Endothelial cell of umbilical vein (primary cell): ENCODE measurements around the gene ART5. TPM values are rescaled to one million over a fixed set of nuclear protein-coding genes. Genes with fewer than 3 reads are reported as not detected.

Experiments used
- BruUV-seq: library from RNA; stranded (reverse); fragments of 400-500 nt; replicated peaks from 2 replicates; lab custom pipeline; 2021; lab: Mats Ljungman, UMichigan
- CTCF ChIA-PET: fragments of 300-600, 350-600 bp; sonication (Branson Sonifier 250); formaldehyde crosslinking; loops from one replicate; lab custom pipeline; 2021; ENCODE audit warnings: antibody characterized with exemption, inconsistent platforms; lab: Charles Lee
- POLR2A ChIA-PET: fragments of 300-600, 350-600 bp; sonication (Branson Sonifier 250); formaldehyde crosslinking; loops from one replicate; lab custom pipeline; 2021; ENCODE audit warnings: antibody characterized with exemption, inconsistent platforms; lab: Charles Lee
- DNase-seq: peaks from one replicate; pipeline ENCODE4 v3.0.0-alpha.2; 2011; ENCODE audit warnings: low read depth, low spot score
- FAIRE-seq: peaks from 2 replicates; lab custom pipeline; 2011; peaks lifted over from hg19 to GRCh38; lab: Jason Lieb, UNC
- H2AFZ ChIP-seq: 2 replicates; pipeline ENCODE4 v1.6.0; 2012; ENCODE audit warnings: low read depth, low read length, control low read depth, inconsistent platforms
- H3K27ac ChIP-seq: 2 replicates; pipeline ENCODE4 v1.5.1; 2011; ENCODE audit warnings: low read depth, mild to moderate bottlenecking, control low read depth, low read length, moderate library complexity; ENCODE audit not compliant: insufficient read depth
- H3K27me3 ChIP-seq, 2 experiments: 2 replicates each; pipeline versions ENCODE4 v1.6.0 to v1.6.1; 2011; ENCODE audit warnings: low read length in 2 of 2, mixed read lengths in 1 of 2; ENCODE audit not compliant: control insufficient read depth in 2 of 2, insufficient read depth in 2 of 2
- H3K36me3 ChIP-seq, 2 experiments: 2 replicates in 1 of 2; 3 replicates in 1 of 2; pipeline ENCODE4 v1.5.1; 2011; ENCODE audit warnings: low read length in 2 of 2, mild to moderate bottlenecking in 1 of 2, moderate library complexity in 1 of 2; ENCODE audit not compliant: control insufficient read depth in 2 of 2, insufficient read depth in 2 of 2; ENCODE audit errors: extremely low read depth in 1 of 2
- H3K4me1 ChIP-seq: 3 replicates; pipeline ENCODE4 v1.5.1; 2011; ENCODE audit warnings: mild to moderate bottlenecking, low read length; ENCODE audit not compliant: control insufficient read depth, insufficient read depth; ENCODE audit errors: extremely low read depth
- H3K4me2 ChIP-seq: 2 replicates; pipeline ENCODE4 v1.6.1; 2011; ENCODE audit warnings: low read length, control low read depth, mixed read lengths; ENCODE audit not compliant: insufficient read depth
- H3K4me3 ChIP-seq, 3 experiments: fragments of 200-600 bp in 1 of 3; sonication (generic), shearing (Covaris generic) in 1 of 3; replicated peaks in 1 of 3; 2 replicates each; pipeline ENCODE4 v1.5.1; 2011 to 2016; ENCODE audit warnings: control low read depth in 3 of 3, low read length in 3 of 3, mild to moderate bottlenecking in 2 of 3, inconsistent platforms in 1 of 3, low read depth in 1 of 3, moderate library complexity in 1 of 3; ENCODE audit not compliant: insufficient read depth in 1 of 3
- H3K79me2 ChIP-seq: 2 replicates; pipeline ENCODE4 v1.6.0; 2012; ENCODE audit warnings: low read length, inconsistent platforms; ENCODE audit not compliant: control insufficient read depth, insufficient read depth
- H3K9ac ChIP-seq: replicated peaks from 2 replicates; pipeline ENCODE3; 2011; ENCODE audit warnings: low read length, control low read depth; ENCODE audit not compliant: insufficient read depth; ENCODE audit errors: extremely low read depth
- H3K9me1 ChIP-seq: replicated peaks from 3 replicates; pipeline ENCODE4 v1.6.0; 2011; ENCODE audit warnings: mild to moderate bottlenecking, low read length; ENCODE audit not compliant: control insufficient read depth, insufficient read depth; ENCODE audit errors: extremely low read depth
- H3K9me3 ChIP-seq: replicated peaks from 2 replicates; pipeline ENCODE4 v1.5.1; 2012; ENCODE audit warnings: low read length, inconsistent platforms; ENCODE audit not compliant: control insufficient read depth, insufficient read depth
- H4K20me1 ChIP-seq: replicated peaks from 2 replicates; pipeline ENCODE3; 2011; ENCODE audit warnings: mild to moderate bottlenecking, low read length; ENCODE audit not compliant: control insufficient read depth, insufficient read depth; ENCODE audit errors: extremely low read depth
- CTCF ChIP-seq, 2 donors: IDR thresholded peaks; 1 replicate in 1 of 2; 2 replicates in 1 of 2; pipeline ENCODE4 v1.5.1; 2011; ENCODE audit warnings: low read length in 2 of 2, mild to moderate bottlenecking in 2 of 2, moderate library complexity in 2 of 2, control low read depth in 1 of 2, inconsistent platforms in 1 of 2, low read depth in 1 of 2; ENCODE audit not compliant: insufficient read depth in 1 of 2; ENCODE audit errors: extremely low read depth in 1 of 2
- EZH2 ChIP-seq: IDR thresholded peaks from 2 replicates; pipeline ENCODE4 v1.6.1; 2012; ENCODE audit warnings: borderline replicate concordance, low read depth, mild to moderate bottlenecking, moderate library complexity, low read length, inconsistent platforms; ENCODE audit not compliant: severe bottlenecking
- FOS ChIP-seq: IDR thresholded peaks from 2 replicates; pipeline ENCODE4 v1.6.1; 2011; ENCODE audit warnings: mild to moderate bottlenecking, low read length, moderate library complexity, borderline replicate concordance; ENCODE audit not compliant: insufficient read depth
- GATA2 ChIP-seq: IDR thresholded peaks from 2 replicates; pipeline ENCODE4 v1.7.0; 2011; ENCODE audit warnings: low read depth, mild to moderate bottlenecking, moderate library complexity, mixed read lengths, low read length; ENCODE audit not compliant: insufficient read length, insufficient read depth
- JUN ChIP-seq: IDR thresholded peaks from 2 replicates; pipeline ENCODE4 v1.6.1; 2011; ENCODE audit warnings: borderline replicate concordance, low read depth; ENCODE audit not compliant: insufficient read length, insufficient read depth
- MAX ChIP-seq: IDR thresholded peaks from 2 replicates; pipeline ENCODE4 v1.6.1; 2011; ENCODE audit not compliant: insufficient read depth, insufficient read length
- MYC ChIP-seq: IDR thresholded peaks from one replicate; pipeline ENCODE4 v1.6.1; 2011; ENCODE audit warnings: mild to moderate bottlenecking, low read depth, low read length
- POLR2A ChIP-seq: IDR thresholded peaks from 2 replicates; pipeline ENCODE4 v1.6.1; 2012; ENCODE audit warnings: low read depth, mild to moderate bottlenecking, control low read depth, low read length
- POLR2AphosphoS5 ChIP-seq: IDR thresholded peaks from 2 replicates; pipeline ENCODE4 v1.6.1; 2012; ENCODE audit warnings: low read depth, mild to moderate bottlenecking, control low read depth, low read length, moderate library complexity; ENCODE audit not compliant: insufficient read depth
- dilution Hi-C: fragments of 300-500 bp; cut with MboI; formaldehyde crosslinking; loops from one replicate; pipeline ENCODE4 v1.15.0; 2019; ENCODE audit warnings: low sequenced_read_pairs; ENCODE audit not compliant: extremely low pct_ligation_motif_present
- intact Hi-C: fragments of 100-400 bp; cut with micrococcal nuclease; formaldehyde crosslinking; loops from one replicate; pipeline ENCODE4 v1.10.0; 2022
- polyA plus RNA-seq, 4 experiments: library from polyadenylated mRNA; depleted of rRNA in 3 of 4; stranded (reverse) in 3 of 4; unstranded in 1 of 4; fragments of >200 nt; gene quantifications; 2 replicates each; pipeline versions ENCODE4 v1.2.1 to v1.2.3, GENCODE V29; 2011 to 2012; ENCODE audit warnings: missing spikeins in 1 of 4
- total RNA-seq: library from RNA; stranded (reverse); gene quantifications from 2 replicates; pipeline ENCODE4 v1.2.3, GENCODE V29; 2021

ART5 gene
- total and polyA plus RNA-seq, 2 donors (not counting 3 experiments of a cell fraction or from before 2014, with no cell fraction given), result not detected

- dilution Hi-C loops, result no loop called here
- Histone ChIP-seq H3K27me3 (no peaks in the 10 kb centered on the region), H3K4me1 (no peaks in the 10 kb centered on the region), H3K9me3 (no peaks in the 10 kb centered on the region), H3K9ac (no peak overlapping the region), H3K79me2 (no peaks in the 10 kb centered on the region), H3K4me2 (no peak overlapping the region), H3K27ac (no peak overlapping the region), H2AFZ (no peak overlapping the region), H3K36me3 (peaks cover 24 to 39% of the 10 kb centered on the region in 2 experiments), H3K9me1 (no peaks in the 10 kb centered on the region), H3K4me3 (no peak overlapping the region), H4K20me1 (no peaks in the 10 kb centered on the region)
- DNase-seq (no peak), FAIRE-seq (no peak)
- ChIA-PET CTCF (no interaction called here), POLR2A (no interaction called here)
- intact Hi-C loops, result no loop called here
- no TSS peak for BruUV-seq
- TF ChIP-seq EZH2, result no peak
- TF ChIP-seq JUN, result no peak
- TF ChIP-seq MYC, result no peak
- no peak for TF ChIP-seq POLR2AphosphoS5
- TF ChIP-seq FOS, result no peak
- no peak for TF ChIP-seq POLR2A
- no peak for TF ChIP-seq CTCF (IDR thresholded peaks at IDR 0.05; ENCODE audit: extremely low read depth in 1 of 2, insufficient read depth in 1 of 2, low read depth in 1 of 2, low read length in 2 of 2)
- TF ChIP-seq MAX, result no peak
- TF ChIP-seq GATA2, result no peak
Measured at GRCh38 chr11:3675971-3676370, 34.2 kb upstream of the ART5 start.
